ENCODE data around the gene MDM4.

Gene MDM4

GRCh38 chr1:204491655-204492054 lies 24.6 kb upstream of the MDM4 start:
- no peak for DNase-seq (ENCODE audit: low read depth)

DNA sequence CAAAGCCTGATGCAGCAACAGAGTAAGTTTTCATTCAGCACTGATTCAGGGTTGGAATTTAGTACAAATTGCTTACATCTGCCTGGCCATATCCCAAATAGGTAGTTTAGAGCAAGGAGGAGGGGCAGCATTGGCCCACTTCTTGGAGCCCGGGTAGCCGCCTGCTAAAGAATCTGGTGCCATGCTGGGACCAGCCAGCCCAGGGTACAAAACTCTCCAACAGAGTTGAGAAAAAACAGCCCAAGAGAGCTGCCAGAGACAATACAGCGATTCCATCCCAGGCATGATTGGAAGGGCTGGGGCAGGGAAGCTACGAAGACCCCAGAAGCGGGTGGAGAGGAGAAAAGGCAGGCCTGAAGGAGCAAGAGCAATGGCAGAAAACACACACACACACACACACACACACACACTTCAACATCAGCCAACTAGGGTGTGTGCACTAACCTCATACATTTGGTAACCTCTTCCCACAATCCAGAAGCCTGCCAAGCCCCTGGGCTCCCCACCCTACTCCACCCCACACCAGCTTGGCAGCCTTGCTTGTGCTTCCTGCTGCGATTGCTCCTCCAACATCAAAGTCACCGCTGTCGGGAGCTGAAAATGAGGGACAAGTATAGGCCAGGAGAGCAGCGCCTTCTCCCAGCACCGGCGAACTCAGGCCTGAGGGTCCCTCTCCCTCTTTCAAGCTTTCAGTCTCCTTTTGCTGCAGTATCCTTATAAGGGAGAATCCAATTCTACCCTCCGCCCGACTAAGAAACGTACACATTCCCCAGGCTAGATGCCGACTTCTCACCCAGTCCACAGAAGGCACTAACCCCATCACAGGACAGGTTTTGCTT lies 22.8 kb upstream of the MDM4 start:
- DNase-seq (ENCODE audit: low read depth) = no peak

DNA sequence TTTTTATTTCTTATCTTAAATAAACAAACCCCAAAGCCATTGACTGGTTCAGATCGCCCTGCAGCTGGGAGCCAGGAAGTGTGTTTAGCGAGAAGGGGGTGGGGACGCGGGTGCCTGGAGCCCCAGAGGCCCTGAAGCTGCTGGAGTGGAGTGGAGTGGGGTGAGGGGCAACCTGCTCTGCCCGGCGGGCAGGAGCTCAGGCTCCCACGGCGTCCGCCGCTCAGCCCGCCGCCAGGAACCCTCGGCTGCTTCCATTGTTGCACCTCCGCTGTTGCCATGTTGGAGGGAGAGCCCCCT lies 22.3 kb upstream of the MDM4 start:
- DNase-seq (ENCODE audit: low read depth) = no peak

GRCh38 chr1:204494281-204495077 lies 21.7 kb upstream of the MDM4 start, which contains the start of gene PIK3C2B:
Gene PIK3C2B (minus strand): TSS chr1:204494805. CDS start chr1:204469802, 25,003 bp downstream.
- peak; percentile 49 for DNase-seq (ENCODE audit: low read depth)

DNA sequence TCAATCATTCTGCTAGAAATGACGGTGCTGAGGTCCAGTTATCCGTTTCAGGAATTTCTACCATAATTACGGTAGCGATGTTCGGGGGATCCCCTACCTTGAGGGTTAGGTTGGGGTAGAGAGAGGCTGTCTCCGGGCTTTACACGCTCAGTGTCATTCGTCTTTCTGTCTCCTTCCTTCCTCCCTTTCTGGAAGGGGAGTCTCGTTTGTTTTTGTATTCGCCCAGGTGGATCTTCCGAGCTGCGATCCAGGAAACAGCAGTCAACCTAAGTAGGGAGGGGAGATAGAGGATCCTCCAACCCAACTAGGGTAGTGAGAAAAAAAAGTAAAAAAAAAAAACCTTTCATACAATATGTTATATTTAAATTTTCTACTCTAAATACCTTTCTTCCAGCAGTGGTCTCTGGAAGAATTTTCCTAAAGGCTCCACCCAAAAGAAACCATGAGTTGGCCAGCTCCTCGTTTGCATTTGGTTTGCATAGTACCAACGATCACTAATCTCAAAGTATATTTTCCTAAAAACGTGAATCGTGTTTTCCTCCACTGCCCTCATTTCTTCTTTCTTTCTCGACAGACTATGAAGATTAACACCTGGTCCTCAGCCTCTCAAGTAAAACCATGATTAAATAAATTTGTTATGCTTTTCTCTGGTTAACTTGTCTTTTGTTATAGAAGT lies 21.0 kb upstream of the MDM4 start:
- DNase-seq (ENCODE audit: low read depth) = no peak

GRCh38 chr1:204495777-204496176 lies 20.4 kb upstream of the MDM4 start:
- no peak for DNase-seq (ENCODE audit: low read depth)

GRCh38 chr1:204498981-204499380 lies 17.2 kb upstream of the MDM4 start:
- DNase-seq (ENCODE audit: low read depth) = no peak

DNA sequence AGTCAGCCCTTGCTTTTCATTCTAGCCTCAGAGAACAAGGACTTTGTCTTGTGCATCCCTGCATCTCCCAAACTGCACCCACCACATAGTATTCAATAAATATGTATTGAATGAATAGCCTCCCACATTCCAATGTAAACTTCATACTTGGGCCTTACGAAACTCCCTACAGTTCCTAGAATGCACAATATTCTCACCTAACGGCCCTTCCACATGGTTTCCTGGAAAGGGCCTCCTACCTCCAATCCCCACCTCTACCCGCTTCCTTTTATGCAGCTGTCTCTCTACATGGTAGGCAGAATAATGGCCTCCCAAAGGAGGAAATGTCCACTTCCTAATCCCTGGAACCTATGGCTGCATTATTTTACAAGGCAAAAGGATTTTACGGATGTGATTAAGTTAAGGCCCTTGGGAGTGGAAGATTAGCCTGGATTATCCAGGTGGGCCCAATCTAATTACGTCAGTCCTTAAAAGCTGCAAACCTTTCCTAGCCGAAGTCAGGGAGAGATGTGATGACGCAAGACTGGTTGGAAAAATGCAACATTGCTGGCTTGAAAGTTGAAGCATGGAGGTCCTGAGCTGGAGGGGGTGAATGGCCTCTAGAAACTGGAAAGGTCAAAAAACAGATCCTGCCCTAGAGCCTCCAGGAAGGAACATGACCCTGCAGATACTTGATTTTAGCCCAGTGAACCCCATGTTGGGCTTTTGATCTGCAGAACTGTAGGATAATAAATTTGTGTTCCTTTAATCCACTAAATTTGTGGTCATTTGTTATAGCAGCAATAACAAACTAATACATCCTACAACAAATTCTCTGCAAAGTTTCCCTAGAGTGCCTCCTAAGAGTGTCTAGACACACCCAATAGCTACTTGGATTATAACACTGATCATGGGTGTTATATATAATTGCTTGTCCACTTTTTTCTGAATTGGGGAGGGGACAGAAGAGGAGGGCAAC lies 16.4 kb upstream of the MDM4 start:
- DNase-seq (ENCODE audit: low read depth) = no peak

- DNase-seq (ENCODE audit: low read depth) = no peak
Measured at GRCh38 chr1:204502241-204502640, 14.0 kb upstream of the MDM4 start.

- no peak for DNase-seq (ENCODE audit: low read depth)
Measured at GRCh38 chr1:204503122-204503912, 12.9 kb upstream of the MDM4 start.

DNA sequence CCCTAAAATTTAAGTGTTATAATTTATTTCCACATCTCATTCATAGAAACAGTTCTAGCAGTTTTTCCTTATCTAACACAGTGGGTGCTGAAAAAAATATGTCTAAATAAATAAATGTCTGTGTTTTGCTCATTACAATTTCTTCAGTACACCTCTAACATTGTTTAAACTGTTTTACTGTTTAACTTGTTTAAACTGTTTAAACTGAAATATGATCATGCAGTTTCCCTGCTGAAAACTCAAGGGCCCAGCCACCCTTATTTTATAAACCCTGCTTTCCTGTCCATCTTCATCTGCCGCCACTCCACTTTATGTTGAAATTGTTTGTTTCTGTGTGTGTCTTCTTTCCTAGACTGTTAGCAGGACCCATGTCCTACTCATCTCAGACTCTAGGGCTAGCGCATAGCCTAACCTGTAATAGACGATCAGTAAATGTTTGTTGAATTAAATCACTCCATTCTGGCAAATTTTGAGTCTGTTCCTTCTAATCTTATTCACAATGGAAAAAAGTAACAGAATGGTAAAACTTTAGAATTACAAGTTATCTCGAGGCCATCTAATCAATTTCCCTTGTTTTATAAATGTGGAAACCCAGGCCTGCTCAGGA lies 12.2 kb upstream of the MDM4 start:
- no peak for DNase-seq (ENCODE audit: low read depth)

GRCh38 chr1:204505674-204506200 lies 10.5 kb upstream of the MDM4 start:
- DNase-seq (ENCODE audit: low read depth) = no peak

DNA sequence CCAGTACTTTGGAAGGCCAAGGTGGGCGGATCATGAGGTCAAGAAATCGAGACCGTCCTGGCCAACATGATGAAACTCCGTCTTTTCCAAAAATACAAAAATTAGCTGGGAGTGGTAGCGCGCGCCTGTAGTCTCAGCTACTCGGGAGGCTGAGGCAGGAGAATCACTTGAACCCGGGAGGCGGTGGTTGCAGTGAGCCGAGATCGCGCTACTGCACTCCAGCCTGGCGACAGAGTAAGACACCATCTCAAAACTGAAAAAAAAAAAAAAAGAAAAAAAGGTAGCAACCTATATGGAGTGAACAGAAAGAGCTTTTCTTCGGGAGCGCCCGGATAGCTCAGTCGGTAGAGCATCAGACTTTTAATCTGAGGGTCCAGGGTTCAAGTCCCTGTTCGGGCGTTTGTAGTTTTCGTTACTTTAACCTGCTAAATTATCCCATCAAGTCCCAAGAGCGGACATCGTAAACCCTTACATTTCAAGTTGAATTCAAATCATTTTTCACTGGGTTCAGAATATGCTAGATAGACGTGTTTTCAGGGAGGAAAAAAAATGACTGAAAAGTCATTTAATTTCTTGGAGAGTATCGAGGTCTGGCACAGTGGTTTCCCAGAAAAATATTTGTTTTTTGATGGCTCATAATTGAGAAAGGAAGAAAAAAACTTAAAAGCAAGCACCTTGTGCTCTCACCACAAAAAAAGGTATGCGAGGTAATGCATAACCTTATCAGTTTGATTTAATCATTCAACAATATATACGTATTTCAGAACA lies 9.8 kb upstream of the MDM4 start:
- DNase-seq (ENCODE audit: low read depth) = no peak

GRCh38 chr1:204506969-204507316 lies 9.3 kb upstream of the MDM4 start:
- peak; percentile 70 for DNase-seq (ENCODE audit: low read depth)

GRCh38 chr1:204507317-204508105 lies 8.7 kb upstream of the MDM4 start:
- DNase-seq (ENCODE audit: low read depth) = no peak

DNA sequence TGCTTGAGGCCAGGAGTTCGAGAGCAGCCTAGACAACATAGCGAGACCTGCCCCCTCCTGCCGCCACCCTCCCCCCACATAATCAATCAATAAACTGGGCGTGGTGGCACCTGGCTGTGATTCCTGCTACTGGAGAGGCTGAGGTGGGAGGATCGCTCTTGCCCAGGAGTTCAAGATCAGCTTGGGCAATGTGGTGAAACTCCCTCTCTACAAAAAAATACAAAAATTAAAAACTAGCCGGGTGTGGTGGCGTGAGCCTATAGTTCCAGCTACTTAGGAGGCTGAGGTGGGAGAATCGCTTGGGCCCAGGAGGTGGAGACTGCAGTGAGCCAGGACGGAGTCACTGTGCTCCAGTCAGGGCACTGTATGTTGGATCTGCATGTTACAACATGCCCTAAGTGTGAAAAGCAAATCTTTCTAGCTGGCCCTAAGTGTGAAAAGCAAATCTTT lies 7.0 kb upstream of the MDM4 start:
- DNase-seq (ENCODE audit: low read depth) = no peak

GRCh38 chr1:204511366-204511765 lies 4.8 kb upstream of the MDM4 start:
- no peak for DNase-seq (ENCODE audit: low read depth)

DNA sequence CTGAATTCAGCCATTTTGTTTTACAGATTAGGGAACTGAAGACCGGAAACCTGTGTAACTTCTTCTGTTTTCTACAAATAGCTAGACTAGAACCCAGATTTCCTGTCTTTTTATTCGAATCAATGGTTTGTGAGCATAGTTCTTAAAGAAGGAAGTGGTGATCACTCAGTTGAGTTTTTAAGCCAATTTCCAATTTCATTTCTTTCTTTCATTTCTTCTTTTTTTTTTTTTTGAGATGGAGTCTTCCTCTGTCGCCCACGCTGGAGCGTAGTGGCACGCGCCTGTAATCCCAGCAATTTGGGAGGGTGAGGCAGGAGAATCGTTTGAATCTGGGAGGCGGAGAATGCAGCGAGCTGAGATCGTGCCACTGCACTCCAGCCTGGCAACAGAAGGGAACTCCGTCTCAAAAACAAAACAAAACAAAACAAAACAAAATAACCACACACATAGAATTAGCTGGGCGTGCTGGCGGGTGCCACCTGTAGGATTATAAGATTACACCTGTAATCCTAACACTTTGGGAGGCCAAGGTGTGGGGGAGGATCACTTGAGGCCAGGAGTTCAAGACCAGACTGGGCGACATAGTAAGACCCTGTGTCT lies 3.0 kb upstream of the MDM4 start:
- DNase-seq (ENCODE audit: low read depth) = no peak
